ENCODE results near the gene MEAF6.

GRCh38 chr1:37452416-37452815, 62.1 kb downstream of the MEAF6 start:
- TF ChIP-seq RBBP5 (IDR thresholded peaks at IDR 0.05; ENCODE audit: borderline replicate concordance, low read depth, low read length) (no peak), POLR2AphosphoS5 (IDR thresholded peaks at IDR 0.05; ENCODE audit: low read depth, low read length) (no peak)
